Activated naive CD4-positive, alpha-beta T cell treated with anti-CD3 and anti-CD28 coated beads, Interleukin-2, amount 50 U/mL, for 24 hours (primary cell): ENCODE data around the gene MIA2.

Experiments used
- H3K27ac Mint-ChIP-seq: one replicate; pipeline ENCODE4 v1.8.0; 2021; ENCODE audit warnings: mild to moderate bottlenecking, mixed read lengths
- H3K27me3 Mint-ChIP-seq: one replicate; pipeline ENCODE4 v1.8.0; 2021; ENCODE audit warnings: mixed read lengths
- H3K36me3 Mint-ChIP-seq: one replicate; pipeline ENCODE4 v1.8.0; 2021; ENCODE audit warnings: mixed read lengths
- H3K4me1 Mint-ChIP-seq: one replicate; pipeline ENCODE4 v1.8.0; 2021; ENCODE audit warnings: mixed read lengths
- H3K4me3 Mint-ChIP-seq: one replicate; pipeline ENCODE4 v1.8.0; 2021; ENCODE audit warnings: mild to moderate bottlenecking, mixed read lengths
- H3K9me3 Mint-ChIP-seq: one replicate; pipeline ENCODE4 v1.8.0; 2021; ENCODE audit warnings: mixed read lengths

Gene MIA2

GRCh38 chr14:39369029-39369428 lies 135.3 kb downstream of the MIA2 start:
- H3K36me3 Mint-ChIP-seq, result peaks cover 21% of the 10 kb centered on the region
- no peaks in the 10 kb centered on the region for H3K27me3 Mint-ChIP-seq
- peaks cover 8% of the 10 kb centered on the region for H3K4me1 Mint-ChIP-seq
- H3K27ac Mint-ChIP-seq, result no peak overlapping the region
- peaks cover 4% of the 10 kb centered on the region for H3K9me3 Mint-ChIP-seq
- no peak overlapping the region for H3K4me3 Mint-ChIP-seq

DNA sequence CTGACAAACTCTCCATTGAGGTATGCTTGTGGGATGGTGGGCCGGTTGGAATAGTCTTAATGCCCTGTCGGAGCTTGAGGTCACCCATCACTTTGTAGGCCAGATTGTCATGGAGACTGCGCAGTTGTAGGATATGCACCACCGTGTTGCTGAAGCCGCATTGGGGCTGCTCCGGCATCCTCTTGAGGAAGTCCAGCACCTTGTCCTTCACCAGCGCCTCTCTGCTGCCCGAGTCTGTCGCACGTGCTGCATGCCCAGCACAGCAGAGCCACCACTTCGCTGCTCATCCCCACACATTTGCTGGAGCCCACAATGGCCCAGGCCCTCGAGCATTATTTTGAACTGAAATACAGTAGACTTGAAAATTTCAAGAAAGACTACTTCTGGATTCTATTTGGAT lies 136.7 kb downstream of the MIA2 start:
- Mint-ChIP-seq H3K4me1 (peaks cover 8% of the 10 kb centered on the region), H3K27me3 (no peaks in the 10 kb centered on the region), H3K9me3 (peaks cover 4% of the 10 kb centered on the region), H3K27ac (no peak overlapping the region), H3K36me3 (peaks cover 14% of the 10 kb centered on the region), H3K4me3 (no peak overlapping the region)

DNA sequence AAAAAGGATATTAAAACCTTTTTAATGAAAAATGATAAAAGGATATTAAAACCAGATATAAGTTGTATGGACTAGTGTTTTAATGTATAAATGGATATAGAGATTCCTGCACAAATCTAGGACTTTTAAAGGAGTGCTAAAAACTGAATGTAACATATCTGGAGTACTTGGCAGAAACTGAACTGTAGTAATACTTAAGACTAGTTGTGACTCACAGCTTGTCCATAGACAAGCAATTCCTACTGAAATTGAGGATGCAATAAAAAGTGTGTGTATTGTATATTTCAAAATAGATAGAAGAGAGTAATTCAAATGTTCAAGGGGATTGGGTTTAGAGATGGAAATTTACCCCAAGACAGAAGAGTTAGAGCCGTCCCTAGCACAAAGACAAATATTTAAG lies 138.9 kb downstream of the MIA2 start:
- H3K27me3 Mint-ChIP-seq, result no peaks in the 10 kb centered on the region
- no peak overlapping the region for H3K27ac Mint-ChIP-seq
- H3K4me3 Mint-ChIP-seq, result no peak overlapping the region
- no peaks in the 10 kb centered on the region for H3K9me3 Mint-ChIP-seq
- H3K4me1 Mint-ChIP-seq, result peaks cover 10% of the 10 kb centered on the region
- peaks cover 9% of the 10 kb centered on the region for H3K36me3 Mint-ChIP-seq

DNA sequence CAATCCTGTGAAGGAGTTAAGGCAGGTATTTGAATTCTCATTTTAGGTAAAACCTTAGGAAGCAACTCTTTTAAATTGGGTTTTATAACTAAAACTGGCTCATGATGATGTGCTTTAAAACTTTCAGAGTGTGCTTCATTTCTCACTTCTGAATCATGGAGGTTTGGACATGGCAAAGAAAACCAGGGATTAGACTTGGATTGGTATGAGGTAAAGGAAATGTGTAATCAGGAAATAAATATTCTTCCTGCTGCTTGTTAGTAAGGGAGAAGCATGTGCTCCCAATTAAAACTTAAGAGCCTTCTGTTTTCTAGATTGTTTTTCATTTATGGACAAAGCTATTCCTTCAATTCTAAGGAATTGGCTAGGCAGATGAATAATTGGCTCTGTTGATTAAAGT lies 141.1 kb downstream of the MIA2 start:
- H3K4me1 Mint-ChIP-seq, result peaks cover 9% of the 10 kb centered on the region
- peaks cover 8% of the 10 kb centered on the region for H3K36me3 Mint-ChIP-seq
- H3K9me3 Mint-ChIP-seq, result no peaks in the 10 kb centered on the region
- H3K27ac Mint-ChIP-seq, result no peak overlapping the region
- H3K27me3 Mint-ChIP-seq, result no peaks in the 10 kb centered on the region
- no peak overlapping the region for H3K4me3 Mint-ChIP-seq

- Mint-ChIP-seq H3K4me3 (no peak overlapping the region), H3K9me3 (no peaks in the 10 kb centered on the region), H3K36me3 (peaks cover 6% of the 10 kb centered on the region), H3K27ac (no peak overlapping the region), H3K27me3 (no peaks in the 10 kb centered on the region), H3K4me1 (peaks cover 12% of the 10 kb centered on the region)
These were observed 143.1 kb downstream of the MIA2 start for GRCh38 chr14:39376667-39377403.

- Mint-ChIP-seq H3K27ac (no peak overlapping the region), H3K27me3 (no peaks in the 10 kb centered on the region), H3K9me3 (no peaks in the 10 kb centered on the region), H3K4me1 (peaks cover 47% of the 10 kb centered on the region), H3K36me3 (peaks cover 6% of the 10 kb centered on the region), H3K4me3 (no peak overlapping the region)
These were observed 147.7 kb downstream of the MIA2 start for GRCh38 chr14:39381366-39381765.

GRCh38 chr14:39382463-39382862 lies 148.7 kb downstream of the MIA2 start:
- peaks cover 39% of the 10 kb centered on the region for H3K4me1 Mint-ChIP-seq
- no peaks in the 10 kb centered on the region for H3K9me3 Mint-ChIP-seq
- no peak overlapping the region for H3K27ac Mint-ChIP-seq
- H3K36me3 Mint-ChIP-seq, result peaks cover 11% of the 10 kb centered on the region
- no peaks in the 10 kb centered on the region for H3K27me3 Mint-ChIP-seq
- no peak overlapping the region for H3K4me3 Mint-ChIP-seq

- Mint-ChIP-seq H3K9me3 (no peaks in the 10 kb centered on the region), H3K4me3 (no peak overlapping the region), H3K27me3 (no peaks in the 10 kb centered on the region), H3K36me3 (peaks cover 11% of the 10 kb centered on the region), H3K4me1 (peaks cover 39% of the 10 kb centered on the region), H3K27ac (no peak overlapping the region)
These were observed 149.4 kb downstream of the MIA2 start for GRCh38 chr14:39383026-39383660.

GRCh38 chr14:39383741-39384140 lies 150.0 kb downstream of the MIA2 start:
- no peak overlapping the region for H3K27ac Mint-ChIP-seq
- no peak overlapping the region for H3K4me3 Mint-ChIP-seq
- no peaks in the 10 kb centered on the region for H3K9me3 Mint-ChIP-seq
- H3K27me3 Mint-ChIP-seq, result no peaks in the 10 kb centered on the region
- peaks cover 39% of the 10 kb centered on the region for H3K4me1 Mint-ChIP-seq
- peaks cover 11% of the 10 kb centered on the region for H3K36me3 Mint-ChIP-seq

- Mint-ChIP-seq H3K36me3 (peaks cover 11% of the 10 kb centered on the region), H3K9me3 (no peaks in the 10 kb centered on the region), H3K27me3 (no peaks in the 10 kb centered on the region), H3K4me1 (peaks cover 39% of the 10 kb centered on the region), H3K4me3 (no peak overlapping the region), H3K27ac (no peak overlapping the region)
These were observed 150.5 kb downstream of the MIA2 start for GRCh38 chr14:39384177-39384576.

DNA sequence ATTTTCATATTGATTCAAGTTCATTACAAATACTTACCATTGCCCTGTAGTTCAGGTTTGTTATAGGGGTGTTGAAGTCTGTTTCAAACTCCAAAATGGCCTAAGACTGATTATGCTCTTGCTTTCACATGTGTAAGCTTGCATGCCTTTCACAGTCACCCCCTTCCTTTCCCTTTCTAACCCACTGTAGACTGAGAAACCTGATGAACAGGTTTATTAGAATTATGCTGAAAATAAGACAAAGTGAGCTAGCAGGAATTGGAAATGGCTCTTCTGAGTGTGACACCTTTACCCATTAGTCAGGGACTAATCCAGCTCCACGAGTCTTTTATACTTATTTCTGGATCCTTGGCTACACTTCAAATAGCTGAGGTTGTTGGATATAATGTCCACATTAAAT lies 159.6 kb downstream of the MIA2 start:
- Mint-ChIP-seq H3K9me3 (no peaks in the 10 kb centered on the region), H3K4me3 (no peak overlapping the region), H3K4me1 (peaks cover 16% of the 10 kb centered on the region), H3K27ac (no peak overlapping the region), H3K27me3 (no peaks in the 10 kb centered on the region), H3K36me3 (peaks cover 4% of the 10 kb centered on the region)

GRCh38 chr14:39395555-39396254 lies 162.0 kb downstream of the MIA2 start:
- Mint-ChIP-seq H3K36me3 (peaks cover 4% of the 10 kb centered on the region), H3K4me3 (no peak overlapping the region), H3K4me1 (peaks cover 16% of the 10 kb centered on the region), H3K27ac (peak overlapping the region; percentile 23), H3K9me3 (no peaks in the 10 kb centered on the region), H3K27me3 (no peaks in the 10 kb centered on the region)

- no peaks in the 10 kb centered on the region for H3K9me3 Mint-ChIP-seq
- no peak overlapping the region for H3K4me3 Mint-ChIP-seq
- peaks cover 4% of the 10 kb centered on the region for H3K36me3 Mint-ChIP-seq
- peaks cover 16% of the 10 kb centered on the region for H3K4me1 Mint-ChIP-seq
- no peaks in the 10 kb centered on the region for H3K27me3 Mint-ChIP-seq
- no peak overlapping the region for H3K27ac Mint-ChIP-seq
These were observed 162.7 kb downstream of the MIA2 start for GRCh38 chr14:39396448-39396847.

DNA sequence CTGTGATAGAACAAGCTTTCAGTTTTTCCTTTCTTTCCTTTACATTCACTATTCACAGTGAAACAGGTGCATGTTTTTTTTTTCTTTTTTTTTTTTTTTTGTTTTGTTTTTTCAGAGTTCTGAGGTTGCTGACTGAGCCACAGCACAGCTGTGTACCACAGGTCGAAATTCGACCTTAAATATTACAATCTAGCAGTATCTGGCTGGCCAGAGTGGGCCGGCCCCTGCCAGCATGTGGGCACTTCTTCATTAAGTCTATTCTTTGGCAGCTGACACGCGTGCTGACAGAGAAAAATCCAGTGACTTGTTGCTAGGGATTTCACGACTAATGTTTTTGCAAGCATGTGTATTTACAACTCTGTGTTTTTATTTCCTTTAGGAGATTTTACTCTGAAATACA lies 164.7 kb downstream of the MIA2 start:
- Mint-ChIP-seq H3K4me3 (no peak overlapping the region), H3K27ac (no peak overlapping the region), H3K36me3 (peaks cover 6% of the 10 kb centered on the region), H3K4me1 (peaks cover 20% of the 10 kb centered on the region), H3K27me3 (no peaks in the 10 kb centered on the region), H3K9me3 (no peaks in the 10 kb centered on the region)

DNA sequence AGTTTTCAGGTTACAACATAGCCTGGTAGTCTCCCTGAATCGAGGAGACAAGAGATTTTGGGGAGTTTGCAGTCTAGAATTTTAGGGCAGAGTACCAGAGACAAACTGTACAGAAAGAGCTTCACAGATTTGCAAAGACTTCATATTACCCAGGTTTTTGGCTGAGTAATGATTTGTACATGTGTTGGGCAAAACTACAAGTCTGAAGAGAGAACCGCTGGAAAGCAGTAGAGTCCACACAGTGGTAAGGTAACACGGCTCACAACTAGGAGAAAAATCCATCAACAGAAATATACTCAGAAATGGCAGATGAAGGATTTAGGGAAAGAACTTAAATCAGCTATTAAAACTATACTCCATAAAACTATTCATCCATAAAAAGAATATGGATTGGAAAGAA lies 172.8 kb downstream of the MIA2 start:
- Mint-ChIP-seq H3K27ac (peak overlapping the region; percentile 77), H3K4me3 (no peak overlapping the region), H3K4me1 (peaks cover 51% of the 10 kb centered on the region)

DNA sequence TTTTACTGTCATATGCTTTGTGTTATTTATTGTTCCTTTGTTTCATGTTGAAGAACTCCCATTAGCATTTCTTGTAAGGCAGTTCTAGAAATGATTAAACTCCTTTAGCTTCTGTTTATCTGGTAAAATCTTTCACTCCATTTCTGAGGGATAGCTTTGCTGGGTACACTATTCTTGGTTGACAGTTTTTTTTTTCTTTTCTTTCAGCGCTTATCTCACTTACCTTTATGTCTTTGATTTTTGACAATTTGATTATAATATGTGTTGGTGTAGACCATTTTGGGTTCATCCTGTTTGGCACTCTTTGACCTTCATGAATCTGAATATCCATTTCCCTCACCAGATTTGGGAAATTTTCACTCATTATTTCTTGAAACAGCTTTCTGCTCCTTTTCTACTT lies 182.4 kb downstream of the MIA2 start:
- Mint-ChIP-seq H3K9me3 (peaks cover 7% of the 10 kb centered on the region), H3K4me3 (no peak overlapping the region), H3K4me1 (peaks cover 41% of the 10 kb centered on the region), H3K27ac (no peak overlapping the region), H3K27me3 (no peaks in the 10 kb centered on the region), H3K36me3 (peaks cover 34% of the 10 kb centered on the region)

More for the DNA sequence above, 172.8 kb downstream of the MIA2 start:
- Mint-ChIP-seq H3K36me3 (peaks cover 13% of the 10 kb centered on the region), H3K27me3 (no peaks in the 10 kb centered on the region), H3K9me3 (no peaks in the 10 kb centered on the region)
